Activated T-cell treated with anti-CD3 and anti-CD28 coated beads for 48 hours (primary cell): Measurements from ENCODE around the gene MAT1A.
"Not testable (repeated sequence)": the region's sequence is repeated elsewhere in the genome, so short reads cannot be mapped to it uniquely, and the experiment has no call there.

ENCODE experiments used
- DNase-seq: peaks from one replicate; pipeline ENCODE4 v3.0.0-alpha.2; 2020; ENCODE audit warnings: low read depth

Gene MAT1A

DNA sequence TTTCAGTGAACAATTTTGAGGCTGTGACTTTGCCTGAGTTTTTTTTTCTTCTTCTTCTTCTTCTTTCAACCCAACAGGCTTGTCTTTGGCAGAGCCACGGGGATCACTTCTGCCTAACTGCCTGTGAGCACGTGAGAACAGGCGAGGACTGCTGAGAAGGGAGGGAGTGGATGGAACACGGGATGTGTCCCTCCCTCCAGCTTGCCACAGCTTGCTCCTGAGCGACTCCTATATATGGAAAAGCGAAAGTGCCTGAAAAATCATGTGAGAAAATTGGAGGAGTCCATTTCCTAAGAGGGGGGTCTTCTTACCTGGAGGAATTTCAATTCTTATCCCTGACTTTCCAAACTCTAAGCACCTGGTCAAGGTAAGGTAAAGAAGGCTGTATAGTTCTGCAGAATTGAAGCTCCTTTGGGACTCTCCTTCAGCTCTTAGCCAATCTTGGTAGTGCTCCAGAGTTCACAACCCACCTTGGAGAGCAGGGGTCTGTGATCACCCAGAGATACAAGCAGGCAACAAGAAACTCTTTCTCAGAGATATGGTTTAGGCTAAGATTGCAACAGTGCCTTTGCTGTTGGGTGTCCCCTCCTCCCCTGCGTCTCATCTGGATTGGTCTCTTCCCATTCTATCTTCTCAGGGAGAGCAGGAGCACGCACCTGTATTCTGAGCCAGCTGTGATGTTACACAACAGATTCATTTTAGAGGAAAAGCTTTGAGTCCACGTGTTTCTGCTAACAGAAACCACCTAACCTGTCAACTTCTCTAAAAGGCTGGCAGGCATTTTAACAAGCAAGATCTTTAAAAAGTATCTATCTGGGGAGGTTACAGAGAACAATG lies at the start of gene MAT1A:
Gene MAT1A, minus strand, starts transcription at position 208 of the 837 bp plus-strand sequence. CDS start 235 bp downstream, outside the sequence.
- DNase-seq: no peak

- DNase-seq: no peak
Measured at GRCh38 chr10:80333983-80334382, 44.5 kb upstream of the MAT1A start.

DNA sequence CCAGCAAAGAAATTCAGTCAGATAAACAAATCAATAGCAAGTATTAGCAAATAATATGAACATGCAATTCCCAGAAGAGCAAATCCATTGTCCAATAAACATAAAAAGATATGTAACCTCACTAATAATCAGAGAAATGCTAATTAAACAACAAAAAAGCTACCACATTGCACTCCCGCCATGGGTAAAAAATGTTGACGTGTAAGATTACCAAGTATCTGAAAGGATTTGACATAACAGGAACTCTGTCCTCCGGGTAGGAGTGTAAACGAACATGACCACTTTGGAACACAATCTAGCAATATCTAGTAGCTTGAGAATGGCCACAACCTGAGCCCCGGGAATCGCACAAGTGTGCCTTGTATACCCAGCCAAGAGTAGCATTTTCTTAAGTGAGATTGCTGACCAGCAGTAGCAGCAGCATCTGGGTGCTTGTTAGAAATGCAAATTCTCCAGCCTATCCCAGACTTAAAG lies 35.5 kb upstream of the MAT1A start:
- no peak for DNase-seq

DNA sequence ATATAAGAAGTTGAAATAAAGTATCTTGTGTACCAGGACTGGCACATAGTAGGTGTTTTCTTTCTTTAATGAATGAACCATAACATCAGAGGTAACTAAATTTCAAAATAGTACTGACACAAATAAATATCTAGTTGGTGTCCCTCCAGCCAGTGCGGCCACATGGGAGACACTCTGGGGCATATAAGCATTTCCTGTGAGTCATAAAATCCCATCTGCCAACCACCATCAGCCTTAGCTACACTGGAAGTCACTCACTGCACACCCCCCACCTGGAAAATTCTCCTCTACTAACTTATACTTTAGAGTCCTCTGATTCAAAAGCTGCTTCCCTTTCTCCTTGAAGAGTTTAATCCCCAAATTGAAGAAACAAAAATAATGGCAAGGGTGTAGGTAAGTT lies 34.6 kb upstream of the MAT1A start:
- DNase-seq: no peak

DNA sequence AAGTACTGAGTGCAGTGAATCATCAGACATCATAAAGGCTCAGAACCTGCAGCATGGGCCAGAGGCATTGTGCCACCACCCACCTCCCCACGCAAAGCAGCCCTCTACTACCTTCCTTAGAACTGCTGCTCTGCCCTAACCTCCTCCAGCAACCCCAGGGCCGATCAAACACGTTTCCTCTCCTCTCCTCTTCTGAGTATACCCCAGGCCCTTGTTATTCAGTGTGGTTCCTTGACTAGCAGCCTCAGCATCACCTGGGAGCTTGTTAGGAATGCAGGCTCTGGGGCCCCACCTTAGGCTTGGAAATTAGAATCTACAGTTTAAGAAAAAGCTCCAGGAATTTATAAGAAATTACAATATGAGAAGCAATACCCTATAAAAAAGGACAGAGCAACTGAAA lies 33.9 kb upstream of the MAT1A start:
- no peak for DNase-seq

GRCh38 chr10:80322711-80323110 lies 33.3 kb upstream of the MAT1A start:
- no peak for DNase-seq

- DNase-seq: no peak
Measured at GRCh38 chr10:80322158-80322557, 32.7 kb upstream of the MAT1A start.

DNA sequence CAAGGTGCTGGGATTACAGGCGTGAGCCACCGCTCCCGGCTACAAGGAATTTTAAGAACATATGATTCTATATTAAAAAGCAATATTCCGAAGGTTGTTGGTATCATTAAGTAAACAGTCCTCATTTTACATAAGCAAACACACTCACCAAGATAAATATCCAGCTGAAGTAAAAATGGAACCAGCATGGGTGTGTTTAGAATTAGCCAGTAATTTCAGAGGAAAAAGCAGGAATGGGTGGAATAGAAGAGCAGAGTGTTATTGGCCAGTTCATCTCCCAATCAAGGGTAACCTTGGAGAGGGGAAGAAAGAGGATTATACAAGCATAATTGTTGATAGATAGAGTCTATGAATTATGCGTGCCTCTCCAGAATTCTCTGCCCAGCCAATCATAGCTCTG lies 31.7 kb upstream of the MAT1A start:
- DNase-seq: no peak

DNA sequence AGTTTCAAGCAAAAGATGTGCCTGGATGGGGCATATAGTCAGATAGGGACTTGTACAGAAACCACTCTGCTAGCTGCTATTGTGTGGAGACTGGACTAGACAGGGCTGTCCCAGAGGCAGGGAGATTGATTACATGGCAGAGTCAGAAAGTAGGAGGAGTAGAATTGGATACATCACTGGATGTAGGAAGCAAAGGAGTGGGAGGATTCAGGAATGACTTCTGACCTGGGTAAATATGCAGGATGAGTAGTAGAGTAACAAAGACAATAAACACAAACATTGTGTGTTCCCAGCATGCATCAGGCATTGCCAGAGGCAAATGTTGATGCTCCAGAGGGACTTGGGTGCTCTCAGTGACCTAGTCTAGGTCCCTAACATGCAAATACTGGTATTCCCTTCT lies 30.9 kb upstream of the MAT1A start:
- no peak for DNase-seq

- no peak for DNase-seq
Measured at GRCh38 chr10:80319725-80320290, 30.4 kb upstream of the MAT1A start.

GRCh38 chr10:80319318-80319717 lies 29.9 kb upstream of the MAT1A start:
- no peak for DNase-seq

DNA sequence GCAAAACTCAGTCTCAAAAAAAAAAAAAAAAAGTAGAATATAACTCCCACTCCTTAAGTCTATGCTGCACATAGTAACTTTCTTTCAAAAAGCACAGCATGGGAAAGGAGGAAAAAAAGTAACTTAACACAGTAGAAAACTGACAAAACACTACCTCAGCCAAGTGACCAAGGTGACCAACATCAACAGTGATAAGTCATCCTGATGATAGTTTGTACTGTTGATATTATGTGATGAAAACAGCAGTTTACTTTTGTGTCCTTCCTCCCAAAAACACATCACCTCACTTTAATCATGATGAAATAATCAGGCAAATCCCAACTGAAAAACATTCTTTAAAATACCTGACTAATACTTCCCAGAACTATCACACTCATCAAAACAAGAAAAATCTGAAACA lies 29.3 kb upstream of the MAT1A start:
- DNase-seq: no peak

- DNase-seq: no peak
Measured at GRCh38 chr10:80315391-80315790, 25.9 kb upstream of the MAT1A start.

DNA sequence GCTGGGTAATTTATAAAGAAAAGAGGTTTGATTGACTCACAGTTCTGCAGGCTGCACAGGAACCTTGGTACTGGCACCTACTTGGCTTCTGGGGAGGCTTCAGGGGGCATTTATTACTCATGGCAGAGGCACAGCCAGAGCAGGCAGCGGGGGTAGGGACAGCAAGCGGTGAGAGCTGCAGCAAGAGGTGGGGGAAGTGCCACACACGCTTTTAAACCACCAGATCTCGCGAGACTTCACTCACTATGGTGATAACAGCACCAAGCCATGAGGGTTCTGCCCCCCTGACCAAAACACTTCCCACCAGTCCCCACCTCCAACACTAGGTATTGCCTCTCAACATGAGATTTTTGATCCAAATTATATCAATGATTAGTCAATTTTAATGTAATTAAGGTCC lies 24.1 kb upstream of the MAT1A start:
- DNase-seq: no peak

DNA sequence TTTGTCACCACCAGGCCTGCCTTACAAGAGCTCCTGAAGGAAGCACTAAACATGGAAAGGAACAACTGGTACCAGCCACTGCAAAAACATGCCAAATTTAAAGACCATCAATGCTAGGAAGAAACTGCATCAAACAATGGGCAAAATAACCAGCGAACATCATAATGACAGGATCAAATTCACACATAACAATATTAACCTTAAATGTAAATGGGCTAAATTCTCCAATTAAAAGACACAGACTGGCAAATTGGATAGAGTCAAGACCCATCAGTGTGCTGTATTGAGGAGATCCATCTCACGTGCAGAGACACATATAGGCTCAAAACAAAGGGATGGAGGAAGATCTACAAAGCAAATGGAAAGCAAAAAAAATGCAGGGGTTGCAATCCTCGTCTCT lies 16.5 kb upstream of the MAT1A start:
- DNase-seq: not testable (repeated sequence)

DNA sequence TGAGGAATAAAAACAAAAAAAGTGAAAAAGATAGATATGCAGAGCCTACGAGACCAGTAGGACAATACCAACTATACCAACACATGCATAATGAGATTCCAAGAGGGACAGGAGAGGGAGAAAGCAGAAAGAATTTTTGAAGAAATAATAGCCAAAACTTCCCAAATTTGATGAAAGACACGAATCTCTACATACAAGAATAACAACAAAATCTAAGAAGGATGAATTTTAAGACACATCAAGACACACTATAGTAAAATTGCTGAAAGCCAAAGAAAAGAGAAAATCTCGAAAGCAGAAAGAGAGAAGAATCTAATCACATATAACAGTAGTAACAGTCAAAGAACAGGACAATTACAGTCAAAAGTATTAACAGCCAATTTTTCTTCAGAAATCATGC lies 7.5 kb upstream of the MAT1A start:
- no peak for DNase-seq

DNA sequence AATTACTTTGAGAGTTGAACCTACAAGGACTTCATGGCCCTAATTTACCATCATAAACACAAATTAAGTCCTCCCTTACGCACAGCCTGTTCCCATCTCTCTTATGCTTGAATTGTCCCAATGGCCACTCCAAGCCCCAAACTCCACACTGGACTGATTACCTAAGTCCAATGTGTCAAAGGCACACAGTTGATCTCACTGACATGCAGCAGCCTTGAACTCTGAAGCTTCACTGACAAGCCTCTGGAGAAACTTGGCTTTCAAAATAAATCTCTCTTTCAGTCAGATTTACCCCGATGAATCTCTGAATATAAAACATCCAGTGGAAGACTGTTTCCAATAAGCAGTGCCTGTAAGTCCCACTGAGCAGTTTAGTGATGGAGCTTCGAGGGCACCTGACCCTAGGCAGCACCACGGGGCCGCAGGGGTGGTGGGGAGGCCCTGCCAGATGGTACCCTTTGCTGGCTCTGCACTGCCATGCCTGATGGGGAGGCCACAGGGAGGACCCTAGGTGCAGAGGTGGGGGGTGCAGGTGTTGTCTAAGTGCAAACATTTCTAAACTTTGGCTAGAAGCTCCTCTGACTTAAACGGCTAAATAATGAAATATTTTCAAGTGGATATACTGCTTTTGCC lies 3.3 kb upstream of the MAT1A start:
- no peak for DNase-seq

GRCh38 chr10:80290474-80291220 lies 1.2 kb upstream of the MAT1A start:
- DNase-seq: no peak

GRCh38 chr10:80288849-80289248 lies 609 bp downstream of the MAT1A start:
- no peak for DNase-seq

- DNase-seq: no peak
Measured at GRCh38 chr10:80284522-80284921, 4.9 kb downstream of the MAT1A start.

- no peak for DNase-seq
Measured at GRCh38 chr10:80283536-80284199, 5.8 kb downstream of the MAT1A start.

GRCh38 chr10:80283119-80283518 lies 6.3 kb downstream of the MAT1A start:
- no peak for DNase-seq
